ENCODE measurements around the gene REEP5. TPM values are rescaled to one million over a fixed set of nuclear protein-coding genes. Genes with fewer than 3 reads are reported as not detected.

REEP5 gene
- total RNA-seq, 1 donor from 2014 or later, result 96.4 TPM

DNA sequence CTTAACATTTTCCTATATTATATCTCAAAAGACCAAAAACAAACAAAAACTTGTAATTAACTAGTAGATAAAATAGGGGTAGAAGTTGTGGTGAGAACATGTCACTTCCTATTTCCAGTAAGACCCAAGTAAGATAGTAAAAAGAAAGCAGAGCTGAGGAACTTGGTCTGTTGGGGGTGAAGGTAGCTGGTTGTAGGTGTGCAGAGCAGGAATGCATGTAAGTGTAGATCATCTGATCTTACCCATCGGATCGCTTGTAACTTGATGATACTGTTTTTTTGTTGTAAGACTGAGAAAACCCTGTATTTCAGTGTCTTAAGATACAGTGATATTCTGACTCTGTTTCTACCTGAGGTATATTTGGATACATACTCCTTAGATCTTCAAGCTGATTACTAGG, 55.3 kb downstream of the REEP5 start:
- Histone ChIP-seq H3K36me3 (peaks cover 89% of the 10 kb centered on the region), H3K4me3 (no peak overlapping the region), H3K27ac (no peak overlapping the region), H3K27me3 (ENCODE audit: low read depth) (no peaks in the 10 kb centered on the region), H3K4me1 (peaks cover 21% of the 10 kb centered on the region), H3K9me3 (no peaks in the 10 kb centered on the region)
- intact Hi-C loops (cut with DNase I), result no loop called here
- TF ChIP-seq, protein P1, sequence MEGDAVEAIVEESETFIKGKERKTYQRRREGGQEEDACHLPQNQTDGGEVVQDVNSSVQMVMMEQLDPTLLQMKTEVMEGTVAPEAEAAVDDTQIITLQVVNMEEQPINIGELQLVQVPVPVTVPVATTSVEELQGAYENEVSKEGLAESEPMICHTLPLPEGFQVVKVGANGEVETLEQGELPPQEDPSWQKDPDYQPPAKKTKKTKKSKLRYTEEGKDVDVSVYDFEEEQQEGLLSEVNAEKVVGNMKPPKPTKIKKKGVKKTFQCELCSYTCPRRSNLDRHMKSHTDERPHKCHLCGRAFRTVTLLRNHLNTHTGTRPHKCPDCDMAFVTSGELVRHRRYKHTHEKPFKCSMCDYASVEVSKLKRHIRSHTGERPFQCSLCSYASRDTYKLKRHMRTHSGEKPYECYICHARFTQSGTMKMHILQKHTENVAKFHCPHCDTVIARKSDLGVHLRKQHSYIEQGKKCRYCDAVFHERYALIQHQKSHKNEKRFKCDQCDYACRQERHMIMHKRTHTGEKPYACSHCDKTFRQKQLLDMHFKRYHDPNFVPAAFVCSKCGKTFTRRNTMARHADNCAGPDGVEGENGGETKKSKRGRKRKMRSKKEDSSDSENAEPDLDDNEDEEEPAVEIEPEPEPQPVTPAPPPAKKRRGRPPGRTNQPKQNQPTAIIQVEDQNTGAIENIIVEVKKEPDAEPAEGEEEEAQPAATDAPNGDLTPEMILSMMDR (IDR thresholded peaks at IDR 0.05), result no peak
- ATAC-seq, result no peak
- DNase-seq, result no peak

DNA sequence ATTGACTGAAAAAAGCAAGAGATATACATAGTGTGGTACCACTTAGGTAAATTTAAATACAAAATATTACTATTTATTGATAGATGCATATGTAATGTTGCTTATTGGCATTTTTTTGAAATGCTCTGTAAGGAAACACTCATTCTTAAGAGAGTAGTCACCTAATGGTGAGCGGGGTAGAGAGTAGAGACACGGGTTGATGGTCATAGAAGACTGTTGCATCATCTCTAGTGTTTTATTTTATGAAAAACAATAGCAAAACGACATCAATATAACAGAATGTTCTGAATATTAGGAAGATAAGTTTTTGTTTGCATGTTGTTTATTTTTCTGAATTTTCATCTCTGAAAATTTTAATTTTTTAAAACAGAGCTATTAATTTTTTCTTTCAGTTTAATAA, 56.9 kb downstream of the REEP5 start:
- no peaks in the 10 kb centered on the region for H3K27me3 ChIP-seq (ENCODE audit: low read depth)
- no peak overlapping the region for H3K4me3 ChIP-seq
- ATAC-seq (no peak), DNase-seq (no peak)
- H3K36me3 ChIP-seq, result peaks cover 77% of the 10 kb centered on the region
- no peak overlapping the region for H3K27ac ChIP-seq
- TF ChIP-seq, protein P1 (IDR thresholded peaks at IDR 0.05), result no peak
- intact Hi-C loops (cut with DNase I), result no loop called here
- H3K9me3 ChIP-seq, result no peaks in the 10 kb centered on the region
- H3K4me1 ChIP-seq, result peaks cover 27% of the 10 kb centered on the region

DNA sequence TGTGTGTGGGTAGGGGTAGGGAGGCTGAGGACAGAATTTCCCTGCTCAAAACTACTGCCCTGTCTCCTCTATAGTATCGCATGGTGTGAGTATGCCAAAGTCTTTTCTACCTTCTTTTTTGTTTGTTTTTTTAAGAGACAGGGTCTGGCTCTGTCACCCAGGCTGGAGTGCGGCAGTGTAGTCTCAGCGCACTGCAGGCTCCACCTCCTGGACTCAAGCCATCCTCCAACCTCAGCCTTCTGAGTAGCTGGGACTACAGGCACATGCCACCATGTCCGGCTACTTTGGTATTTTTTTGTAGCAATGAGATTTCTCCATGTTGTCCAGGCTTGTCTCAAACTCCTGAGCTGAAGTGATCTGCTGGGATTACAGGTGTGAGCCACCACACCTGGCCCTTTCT, 58.5 kb downstream of the REEP5 start:
- no peaks in the 10 kb centered on the region for H3K27me3 ChIP-seq (ENCODE audit: low read depth)
- H3K4me3 ChIP-seq, result no peak overlapping the region
- DNase-seq (no peak), ATAC-seq (no peak)
- H3K4me1 ChIP-seq, result peaks cover 27% of the 10 kb centered on the region
- no peaks in the 10 kb centered on the region for H3K9me3 ChIP-seq
- peaks cover 61% of the 10 kb centered on the region for H3K36me3 ChIP-seq
- TF ChIP-seq, protein P1 (IDR thresholded peaks at IDR 0.05), result no peak
- H3K27ac ChIP-seq, result no peak overlapping the region
- intact Hi-C loops (cut with DNase I), result no loop called here

DNA sequence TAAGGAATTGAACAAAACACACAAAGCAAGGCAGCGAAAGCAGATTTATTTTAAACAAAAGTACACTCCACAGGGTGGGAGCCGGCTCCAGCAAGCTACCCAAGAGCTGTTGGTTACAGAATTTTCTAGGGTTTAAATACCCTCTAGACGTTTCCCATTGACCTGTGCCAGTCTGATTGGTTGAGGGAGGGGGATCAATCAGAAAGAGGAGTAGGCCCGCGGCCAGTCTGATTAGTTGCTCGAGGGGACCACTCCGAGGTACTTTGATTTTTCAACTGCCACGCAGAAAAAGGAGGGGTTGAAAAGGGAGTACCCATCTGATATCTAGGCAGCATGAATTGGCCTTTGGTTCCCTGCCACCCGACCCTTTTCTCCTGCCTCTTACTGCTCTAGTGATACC, 59.9 kb downstream of the REEP5 start:
- H3K9me3 ChIP-seq, result no peaks in the 10 kb centered on the region
- intact Hi-C loops (cut with DNase I), result no loop called here
- no peak for ATAC-seq
- H3K4me1 ChIP-seq, result peaks cover 27% of the 10 kb centered on the region
- DNase-seq, result no peak
- H3K27me3 ChIP-seq (ENCODE audit: low read depth), result no peaks in the 10 kb centered on the region
- peaks cover 47% of the 10 kb centered on the region for H3K36me3 ChIP-seq
- TF ChIP-seq, protein P1 (IDR thresholded peaks at IDR 0.05), result no peak
- peak overlapping the region; percentile 100 for H3K4me3 ChIP-seq
- peak overlapping the region; percentile 89 for H3K27ac ChIP-seq

DNA sequence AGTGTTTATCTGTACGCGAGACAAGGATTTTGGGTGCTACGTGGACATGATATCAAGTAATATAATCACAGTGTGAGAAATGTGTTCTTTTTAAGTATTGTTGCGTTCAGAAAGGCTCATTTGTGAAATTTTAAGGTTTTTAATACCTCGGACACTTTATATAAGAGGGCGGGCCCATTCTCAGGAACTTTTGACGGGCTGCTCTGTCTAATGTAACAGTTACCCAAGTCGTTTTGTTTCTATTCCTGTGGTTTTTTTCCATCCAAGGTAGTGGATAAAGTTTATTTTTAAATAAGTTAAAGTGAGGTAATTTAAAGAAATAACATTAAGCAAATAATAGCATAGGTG, 60.4 kb downstream of the REEP5 start:
- TF ChIP-seq, protein P1 (IDR thresholded peaks at IDR 0.05), result no peak
- intact Hi-C loops (cut with DNase I), result no loop called here
- Histone ChIP-seq H3K4me3 (peak overlapping the region; percentile 100), H3K36me3 (peaks cover 42% of the 10 kb centered on the region), H3K27me3 (ENCODE audit: low read depth) (no peaks in the 10 kb centered on the region), H3K4me1 (peaks cover 27% of the 10 kb centered on the region), H3K27ac (peak overlapping the region; percentile 89), H3K9me3 (no peaks in the 10 kb centered on the region)
- ATAC-seq (no peak), DNase-seq (no peak)

Measured in lower lobe of right lung (tissue), 2 donors.